ENCODE measurements around the gene INPP5D.

Gene INPP5D

DNA sequence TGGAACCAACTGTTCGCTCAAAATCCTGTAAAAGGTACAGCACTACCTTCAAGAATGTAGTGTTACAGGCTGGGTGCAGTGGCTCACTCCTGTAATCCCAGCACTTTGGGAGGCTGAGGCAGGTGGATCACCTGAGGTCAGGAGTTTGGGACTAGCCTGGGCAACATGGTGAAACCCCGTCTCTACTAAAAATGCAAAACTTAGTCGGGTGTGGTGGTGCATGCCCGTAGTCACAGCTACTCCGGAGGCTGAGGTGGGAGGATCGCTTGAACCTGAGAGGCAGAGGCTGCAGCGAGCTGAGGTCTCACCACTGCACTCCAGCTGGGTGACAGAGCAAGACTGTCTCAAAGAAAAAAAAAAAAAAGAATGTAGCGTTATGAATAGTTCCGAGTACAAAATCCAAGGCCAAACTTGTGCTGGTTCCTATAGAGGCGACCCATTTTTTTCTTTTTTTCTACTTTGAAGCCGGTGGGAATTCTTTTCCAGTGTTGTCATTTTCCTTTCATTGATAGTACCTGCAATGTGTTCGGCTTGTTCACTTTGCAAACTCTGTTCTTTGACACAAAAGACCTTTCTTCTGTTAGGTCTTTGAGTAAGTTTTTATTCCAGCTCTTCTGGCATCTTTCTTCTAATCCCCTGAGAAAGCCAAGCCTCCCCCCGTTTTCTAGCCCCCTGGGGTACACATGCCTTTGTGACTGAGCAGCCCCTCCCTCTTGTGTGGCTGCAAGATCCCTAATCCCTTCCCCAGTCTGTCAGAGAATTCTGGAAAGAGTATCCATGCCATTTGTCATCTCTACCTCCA lies 25.1 kb downstream of the INPP5D start:
- no peak overlapping the region for H3K27ac ChIP-seq (ENCODE audit: low read depth, low read length)

DNA sequence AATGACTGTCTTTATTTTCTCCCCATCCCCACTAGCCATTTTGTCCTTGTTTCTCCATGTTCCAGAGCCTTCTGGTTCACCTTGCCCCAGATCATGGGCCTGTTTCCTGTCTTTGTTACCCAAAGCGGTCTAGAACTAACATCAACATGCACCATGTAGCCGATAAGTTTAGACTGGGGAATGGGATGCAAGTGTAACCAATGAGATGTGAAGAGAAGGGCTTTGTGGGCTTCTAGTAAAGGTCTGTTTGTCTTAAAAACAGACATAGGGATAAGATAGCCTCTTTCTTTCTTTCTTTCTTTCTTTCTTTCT lies 25.7 kb downstream of the INPP5D start:
- Histone ChIP-seq H3K56ac (ENCODE audit: low read length) (no peak overlapping the region), H2BK5ac (ENCODE audit: low read length) (no peak overlapping the region), H3K27me3 (ENCODE audit: insufficient read depth, low read length, poor library complexity) (no peaks in the 10 kb centered on the region), H3K4ac (ENCODE audit: low read depth, low read length) (no peak overlapping the region), H3K4me3 (ENCODE audit: low read length) (no peak overlapping the region), H3K79me2 (ENCODE audit: control insufficient read depth, insufficient read depth, low read length) (no peaks in the 10 kb centered on the region), H3K36me3 (ENCODE audit: control insufficient read depth, insufficient read depth, low read length) (no peaks in the 10 kb centered on the region), H2AK5ac (ENCODE audit: low read length) (no peak overlapping the region), H4K5ac (ENCODE audit: low read length) (no peak overlapping the region), H3K18ac (ENCODE audit: low read length) (no peak overlapping the region), H3K79me1 (ENCODE audit: low read length) (no peaks in the 10 kb centered on the region), H3K4me2 (ENCODE audit: low read length) (no peak overlapping the region), H3K27ac (ENCODE audit: low read depth, low read length) (no peak overlapping the region), H4K8ac (ENCODE audit: low read depth, low read length) (no peak overlapping the region), H3K23ac (ENCODE audit: low read length) (no peak overlapping the region), H3K4me1 (ENCODE audit: control insufficient read depth, low read depth, low read length) (no peaks in the 10 kb centered on the region), H2BK15ac (replicated peaks; ENCODE audit: low read depth) (no peak overlapping the region), H3K9ac (ENCODE audit: low read length) (no peak overlapping the region), H2BK120ac (ENCODE audit: low read depth, low read length) (no peak overlapping the region)
- WGBS (ENCODE audit: extremely low coverage, insufficient coverage, low lambda C conversion rate): no CpG with 5 or more reads among the region's 2 CpGs
- no peak for DNase-seq

More for the DNA sequence above, 25.1 kb downstream of the INPP5D start:
- no peak overlapping the region for H2BK15ac ChIP-seq (replicated peaks; ENCODE audit: low read depth)
- H3K36me3 ChIP-seq (ENCODE audit: control insufficient read depth, insufficient read depth, low read length): no peaks in the 10 kb centered on the region
- no peak overlapping the region for H3K4me2 ChIP-seq (ENCODE audit: low read length)
- no peaks in the 10 kb centered on the region for H3K4me1 ChIP-seq (ENCODE audit: control insufficient read depth, low read depth, low read length)
- H3K4me3 ChIP-seq (ENCODE audit: low read length): no peak overlapping the region
- H3K79me2 ChIP-seq (ENCODE audit: control insufficient read depth, insufficient read depth, low read length): no peaks in the 10 kb centered on the region
- DNase-seq: no peak
- no peak overlapping the region for H4K8ac ChIP-seq (ENCODE audit: low read depth, low read length)
- H2BK120ac ChIP-seq (ENCODE audit: low read depth, low read length): no peak overlapping the region
- H2AK5ac ChIP-seq (ENCODE audit: low read length): no peak overlapping the region
- H2BK5ac ChIP-seq (ENCODE audit: low read length): no peak overlapping the region
- H3K4ac ChIP-seq (ENCODE audit: low read depth, low read length): no peak overlapping the region
- WGBS (ENCODE audit: extremely low coverage, insufficient coverage, low lambda C conversion rate): no CpG with 5 or more reads among the region's 13 CpGs
- H4K5ac ChIP-seq (ENCODE audit: low read length): no peak overlapping the region
- H3K18ac ChIP-seq (ENCODE audit: low read length): no peak overlapping the region
- no peak overlapping the region for H3K23ac ChIP-seq (ENCODE audit: low read length)
- H3K56ac ChIP-seq (ENCODE audit: low read length): no peak overlapping the region
- no peaks in the 10 kb centered on the region for H3K79me1 ChIP-seq (ENCODE audit: low read length)
- no peak overlapping the region for H3K9ac ChIP-seq (ENCODE audit: low read length)
- H3K27me3 ChIP-seq (ENCODE audit: insufficient read depth, low read length, poor library complexity): no peaks in the 10 kb centered on the region

DNA sequence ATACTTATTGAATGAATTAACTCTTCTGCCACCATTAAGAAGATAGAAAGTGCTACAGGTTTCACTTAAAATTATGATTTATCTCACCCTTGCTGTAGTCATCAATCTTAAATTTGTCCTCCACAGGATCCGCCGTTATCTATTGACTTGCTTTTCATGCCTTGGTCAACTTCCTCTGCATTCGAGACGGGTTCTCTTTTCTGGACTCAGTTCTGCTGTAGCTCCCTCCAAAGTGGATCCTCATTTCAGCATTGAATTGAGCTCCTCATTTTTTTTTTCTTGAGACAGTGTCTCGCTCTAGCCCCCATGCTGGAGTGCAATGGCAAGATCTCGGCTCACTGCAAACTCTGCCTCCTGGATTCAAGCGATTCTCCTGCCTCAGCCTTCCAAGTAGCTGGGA lies 27.6 kb downstream of the INPP5D start:
- H2BK5ac ChIP-seq (ENCODE audit: low read length): no peak overlapping the region
- H2AK5ac ChIP-seq (ENCODE audit: low read length): no peak overlapping the region
- H3K9ac ChIP-seq (ENCODE audit: low read length): no peak overlapping the region
- no peaks in the 10 kb centered on the region for H3K27me3 ChIP-seq (ENCODE audit: insufficient read depth, low read length, poor library complexity)
- no peak overlapping the region for H3K23ac ChIP-seq (ENCODE audit: low read length)
- no peaks in the 10 kb centered on the region for H3K4me1 ChIP-seq (ENCODE audit: control insufficient read depth, low read depth, low read length)
- H3K56ac ChIP-seq (ENCODE audit: low read length): no peak overlapping the region
- no peaks in the 10 kb centered on the region for H3K79me1 ChIP-seq (ENCODE audit: low read length)
- H2BK15ac ChIP-seq (replicated peaks; ENCODE audit: low read depth): no peak overlapping the region
- H3K4me2 ChIP-seq (ENCODE audit: low read length): no peak overlapping the region
- H4K5ac ChIP-seq (ENCODE audit: low read length): no peak overlapping the region
- DNase-seq: no peak
- no peak overlapping the region for H3K27ac ChIP-seq (ENCODE audit: low read depth, low read length)
- H3K18ac ChIP-seq (ENCODE audit: low read length): no peak overlapping the region
- H3K4me3 ChIP-seq (ENCODE audit: low read length): no peak overlapping the region
- no peak overlapping the region for H4K8ac ChIP-seq (ENCODE audit: low read depth, low read length)
- H2BK120ac ChIP-seq (ENCODE audit: low read depth, low read length): no peak overlapping the region
- no peaks in the 10 kb centered on the region for H3K36me3 ChIP-seq (ENCODE audit: control insufficient read depth, insufficient read depth, low read length)
- no peak overlapping the region for H3K4ac ChIP-seq (ENCODE audit: low read depth, low read length)
- no CpG with 5 or more reads among the region's 7 CpGs for WGBS (ENCODE audit: extremely low coverage, insufficient coverage, low lambda C conversion rate)
- no peaks in the 10 kb centered on the region for H3K79me2 ChIP-seq (ENCODE audit: control insufficient read depth, insufficient read depth, low read length)

DNA sequence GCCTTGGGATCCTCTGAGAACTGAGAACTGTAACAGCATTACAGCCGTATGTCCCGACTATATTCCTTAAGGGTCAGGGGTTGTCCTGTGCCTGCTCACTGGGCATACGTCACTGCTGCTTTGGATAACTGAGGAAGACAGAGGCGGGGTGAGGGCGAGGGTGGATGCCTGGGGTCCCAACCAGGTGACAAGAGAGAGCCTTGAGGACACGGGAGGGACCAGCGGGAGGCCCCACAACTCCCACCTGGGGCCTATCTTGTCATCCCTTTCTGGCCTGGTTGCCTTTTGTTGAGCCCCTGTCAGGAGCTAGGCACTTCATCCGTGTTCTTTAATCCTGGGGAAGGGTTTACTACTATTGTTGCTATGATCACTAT lies 28.8 kb downstream of the INPP5D start:
- no peak overlapping the region for H4K8ac ChIP-seq (ENCODE audit: low read depth, low read length)
- H4K5ac ChIP-seq (ENCODE audit: low read length): no peak overlapping the region
- no peaks in the 10 kb centered on the region for H3K4me1 ChIP-seq (ENCODE audit: control insufficient read depth, low read depth, low read length)
- no peak overlapping the region for H3K4me2 ChIP-seq (ENCODE audit: low read length)
- no peak overlapping the region for H3K4ac ChIP-seq (ENCODE audit: low read depth, low read length)
- no peaks in the 10 kb centered on the region for H3K36me3 ChIP-seq (ENCODE audit: control insufficient read depth, insufficient read depth, low read length)
- no peak overlapping the region for H2BK120ac ChIP-seq (ENCODE audit: low read depth, low read length)
- no peak overlapping the region for H2BK5ac ChIP-seq (ENCODE audit: low read length)
- H3K79me2 ChIP-seq (ENCODE audit: control insufficient read depth, insufficient read depth, low read length): no peaks in the 10 kb centered on the region
- WGBS (ENCODE audit: extremely low coverage, insufficient coverage, low lambda C conversion rate): no CpG with 5 or more reads among the region's 8 CpGs
- H3K9ac ChIP-seq (ENCODE audit: low read length): no peak overlapping the region
- H3K18ac ChIP-seq (ENCODE audit: low read length): no peak overlapping the region
- no peak overlapping the region for H3K23ac ChIP-seq (ENCODE audit: low read length)
- no peak overlapping the region for H3K4me3 ChIP-seq (ENCODE audit: low read length)
- no peaks in the 10 kb centered on the region for H3K27me3 ChIP-seq (ENCODE audit: insufficient read depth, low read length, poor library complexity)
- no peak overlapping the region for H2AK5ac ChIP-seq (ENCODE audit: low read length)
- no peak overlapping the region for H3K56ac ChIP-seq (ENCODE audit: low read length)
- no peak overlapping the region for H2BK15ac ChIP-seq (replicated peaks; ENCODE audit: low read depth)
- no peaks in the 10 kb centered on the region for H3K79me1 ChIP-seq (ENCODE audit: low read length)
- H3K27ac ChIP-seq (ENCODE audit: low read depth, low read length): no peak overlapping the region
- no peak for DNase-seq

DNA sequence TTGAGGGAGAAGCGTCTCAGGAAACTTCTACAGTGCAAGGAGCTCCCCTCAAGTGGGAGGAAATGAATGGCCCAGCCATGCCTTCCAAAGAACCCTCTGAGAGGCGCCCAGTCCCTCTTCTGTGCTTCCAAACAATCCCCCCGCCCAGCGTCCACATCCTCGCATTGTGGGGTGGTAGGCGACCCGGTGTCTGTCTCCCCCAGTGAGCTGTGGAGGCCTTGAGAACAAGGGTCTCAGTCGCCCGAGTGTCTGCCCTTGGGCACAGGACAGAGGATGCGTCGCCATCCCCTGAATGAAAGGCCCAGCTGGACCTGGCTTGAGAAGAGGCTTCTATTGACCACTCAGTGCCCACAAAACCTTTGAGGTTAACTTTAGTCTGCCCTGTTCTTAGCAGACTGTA lies 29.7 kb downstream of the INPP5D start:
- H2BK5ac ChIP-seq (ENCODE audit: low read length): no peak overlapping the region
- H3K27ac ChIP-seq (ENCODE audit: low read depth, low read length): no peak overlapping the region
- no peak for DNase-seq
- no peak overlapping the region for H4K5ac ChIP-seq (ENCODE audit: low read length)
- H3K4me1 ChIP-seq (ENCODE audit: control insufficient read depth, low read depth, low read length): no peaks in the 10 kb centered on the region
- H3K4me3 ChIP-seq (ENCODE audit: low read length): no peak overlapping the region
- H3K27me3 ChIP-seq (ENCODE audit: insufficient read depth, low read length, poor library complexity): no peaks in the 10 kb centered on the region
- H2BK15ac ChIP-seq (replicated peaks; ENCODE audit: low read depth): no peak overlapping the region
- no peaks in the 10 kb centered on the region for H3K36me3 ChIP-seq (ENCODE audit: control insufficient read depth, insufficient read depth, low read length)
- no peaks in the 10 kb centered on the region for H3K79me2 ChIP-seq (ENCODE audit: control insufficient read depth, insufficient read depth, low read length)
- no peaks in the 10 kb centered on the region for H3K79me1 ChIP-seq (ENCODE audit: low read length)
- no peak overlapping the region for H3K4me2 ChIP-seq (ENCODE audit: low read length)
- no peak overlapping the region for H2BK120ac ChIP-seq (ENCODE audit: low read depth, low read length)
- WGBS (ENCODE audit: extremely low coverage, insufficient coverage, low lambda C conversion rate): no CpG with 5 or more reads among the region's 11 CpGs
- no peak overlapping the region for H4K8ac ChIP-seq (ENCODE audit: low read depth, low read length)
- H3K9ac ChIP-seq (ENCODE audit: low read length): no peak overlapping the region
- H3K18ac ChIP-seq (ENCODE audit: low read length): no peak overlapping the region
- H3K4ac ChIP-seq (ENCODE audit: low read depth, low read length): no peak overlapping the region
- H3K23ac ChIP-seq (ENCODE audit: low read length): no peak overlapping the region
- no peak overlapping the region for H3K56ac ChIP-seq (ENCODE audit: low read length)
- H2AK5ac ChIP-seq (ENCODE audit: low read length): no peak overlapping the region

DNA sequence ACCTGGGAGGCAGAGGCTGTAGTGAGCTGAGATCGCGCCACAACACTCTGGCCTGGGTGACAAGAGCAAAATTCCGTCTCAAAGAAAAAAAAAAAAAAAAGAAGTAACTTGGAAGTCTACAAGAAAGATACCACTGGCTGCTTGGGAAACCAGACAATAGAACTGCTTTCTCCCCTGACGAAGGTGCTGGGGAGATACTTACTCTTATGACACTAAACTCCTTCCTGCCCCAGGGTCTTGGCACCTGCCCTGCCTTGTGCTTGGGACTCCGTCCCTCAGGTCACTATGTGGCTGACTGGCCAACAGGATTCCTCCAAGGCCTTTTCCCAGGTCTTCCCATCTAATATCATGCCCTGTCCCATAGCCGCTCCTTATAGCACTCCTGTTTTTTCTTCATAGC lies 30.7 kb downstream of the INPP5D start:
- H2AK5ac ChIP-seq (ENCODE audit: low read length): no peak overlapping the region
- no peak overlapping the region for H4K5ac ChIP-seq (ENCODE audit: low read length)
- no peaks in the 10 kb centered on the region for H3K36me3 ChIP-seq (ENCODE audit: control insufficient read depth, insufficient read depth, low read length)
- no peak overlapping the region for H3K4me3 ChIP-seq (ENCODE audit: low read length)
- H4K8ac ChIP-seq (ENCODE audit: low read depth, low read length): no peak overlapping the region
- H3K79me2 ChIP-seq (ENCODE audit: control insufficient read depth, insufficient read depth, low read length): no peaks in the 10 kb centered on the region
- no peak overlapping the region for H3K18ac ChIP-seq (ENCODE audit: low read length)
- no peaks in the 10 kb centered on the region for H3K4me1 ChIP-seq (ENCODE audit: control insufficient read depth, low read depth, low read length)
- no CpG with 5 or more reads among the region's 6 CpGs for WGBS (ENCODE audit: extremely low coverage, insufficient coverage, low lambda C conversion rate)
- no peak overlapping the region for H3K4ac ChIP-seq (ENCODE audit: low read depth, low read length)
- DNase-seq: no peak
- H3K4me2 ChIP-seq (ENCODE audit: low read length): no peak overlapping the region
- H3K79me1 ChIP-seq (ENCODE audit: low read length): no peaks in the 10 kb centered on the region
- H3K9ac ChIP-seq (ENCODE audit: low read length): no peak overlapping the region
- H2BK120ac ChIP-seq (ENCODE audit: low read depth, low read length): no peak overlapping the region
- H3K56ac ChIP-seq (ENCODE audit: low read length): no peak overlapping the region
- no peak overlapping the region for H2BK15ac ChIP-seq (replicated peaks; ENCODE audit: low read depth)
- no peak overlapping the region for H2BK5ac ChIP-seq (ENCODE audit: low read length)
- no peaks in the 10 kb centered on the region for H3K27me3 ChIP-seq (ENCODE audit: insufficient read depth, low read length, poor library complexity)
- no peak overlapping the region for H3K23ac ChIP-seq (ENCODE audit: low read length)
- no peak overlapping the region for H3K27ac ChIP-seq (ENCODE audit: low read depth, low read length)

Data from mesendoderm (in vitro differentiated cells).